Measurements from ENCODE around the gene PHF20. TPM values are rescaled to one million over a fixed set of nuclear protein-coding genes. Genes with fewer than 3 reads are reported as not detected.

Gene PHF20
- total and polyA plus RNA-seq, 2 of the 13 experiments (the other 11 are each of a cell fraction or from before 2014, with no cell fraction given): 22.8 to 34.1 TPM

DNA sequence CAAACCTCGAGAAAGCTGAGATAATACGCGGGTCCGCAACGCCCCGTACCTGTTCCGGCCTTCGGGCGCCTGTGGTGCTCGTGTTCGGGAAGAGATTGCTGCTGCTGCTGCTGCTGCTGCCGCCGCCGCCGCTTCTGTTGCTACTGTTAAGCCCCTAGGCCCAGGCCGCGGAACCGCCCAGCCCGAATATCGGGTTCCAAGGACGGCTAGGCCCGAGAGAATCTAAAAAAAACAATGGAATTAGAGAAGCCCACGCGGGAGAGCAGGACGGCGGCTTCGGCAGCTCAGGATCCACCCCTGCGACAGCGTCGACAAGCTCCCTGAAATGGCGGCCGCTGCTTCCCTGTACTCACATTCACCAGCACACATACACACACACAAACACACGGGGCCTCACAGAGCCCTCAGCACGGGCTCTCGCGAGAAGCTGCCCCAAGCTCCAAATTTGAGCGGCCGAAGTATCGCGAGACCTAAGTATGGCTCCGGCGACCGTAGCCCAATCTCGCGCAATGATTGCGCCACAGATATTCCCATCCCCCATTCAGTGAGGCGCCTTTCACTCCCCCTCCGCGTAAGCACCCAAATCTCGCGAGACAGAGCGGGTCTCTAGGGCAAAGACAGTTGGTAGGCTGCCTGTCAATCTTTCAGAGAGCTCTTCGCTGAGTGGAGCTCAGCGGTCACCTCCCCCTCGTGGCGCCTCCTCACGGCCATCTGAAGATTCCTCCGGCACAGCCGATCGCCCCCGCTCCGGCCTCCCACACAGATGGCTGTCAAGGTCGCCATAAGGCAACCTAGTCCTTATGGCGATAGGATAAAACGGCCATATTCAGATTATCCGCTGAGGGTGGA lies 29.7 kb upstream of the PHF20 start, which contains the start of gene RBM39 (continued):
- TF ChIP-seq ZNF256 (CRISPR knock-in tag; conservative IDR thresholded peaks at IDR 0.05): peak; percentile 98
- TF ChIP-seq ZNF703 (CRISPR knock-in tag; IDR thresholded peaks at IDR 0.05; ENCODE audit: borderline replicate concordance): peak; percentile 89
- peak; percentile 100 for TF ChIP-seq ZNF557 (CRISPR knock-in tag; IDR thresholded peaks at IDR 0.05)
- TF ChIP-seq ZNF251 (CRISPR knock-in tag; IDR thresholded peaks at IDR 0.05): peak; percentile 57
- TF ChIP-seq PPARG (CRISPR knock-in tag; conservative IDR thresholded peaks at IDR 0.05): peak; percentile 72
- TF ChIP-seq, protein P1, sequence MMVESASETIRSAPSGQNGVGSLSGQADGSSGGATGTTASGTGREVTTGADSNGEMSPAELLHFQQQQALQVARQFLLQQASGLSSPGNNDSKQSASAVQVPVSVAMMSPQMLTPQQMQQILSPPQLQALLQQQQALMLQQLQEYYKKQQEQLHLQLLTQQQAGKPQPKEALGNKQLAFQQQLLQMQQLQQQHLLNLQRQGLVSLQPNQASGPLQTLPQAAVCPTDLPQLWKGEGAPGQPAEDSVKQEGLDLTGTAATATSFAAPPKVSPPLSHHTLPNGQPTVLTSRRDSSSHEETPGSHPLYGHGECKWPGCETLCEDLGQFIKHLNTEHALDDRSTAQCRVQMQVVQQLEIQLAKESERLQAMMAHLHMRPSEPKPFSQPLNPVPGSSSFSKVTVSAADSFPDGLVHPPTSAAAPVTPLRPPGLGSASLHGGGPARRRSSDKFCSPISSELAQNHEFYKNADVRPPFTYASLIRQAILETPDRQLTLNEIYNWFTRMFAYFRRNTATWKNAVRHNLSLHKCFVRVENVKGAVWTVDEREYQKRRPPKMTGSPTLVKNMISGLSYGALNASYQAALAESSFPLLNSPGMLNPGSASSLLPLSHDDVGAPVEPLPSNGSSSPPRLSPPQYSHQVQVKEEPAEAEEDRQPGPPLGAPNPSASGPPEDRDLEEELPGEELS (CRISPR knock-in tag; IDR thresholded peaks at IDR 0.05): peak; percentile 96
- TF ChIP-seq ZNF572 (CRISPR knock-in tag; IDR thresholded peaks at IDR 0.05): 0 out of 2 replicates have a peak, but pooled peaks have one; percentile 87
- TF ChIP-seq, protein P2, sequence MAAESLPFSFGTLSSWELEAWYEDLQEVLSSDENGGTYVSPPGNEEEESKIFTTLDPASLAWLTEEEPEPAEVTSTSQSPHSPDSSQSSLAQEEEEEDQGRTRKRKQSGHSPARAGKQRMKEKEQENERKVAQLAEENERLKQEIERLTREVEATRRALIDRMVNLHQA (CRISPR knock-in tag; IDR thresholded peaks at IDR 0.05): peak; percentile 90
- TF ChIP-seq, protein P3, sequence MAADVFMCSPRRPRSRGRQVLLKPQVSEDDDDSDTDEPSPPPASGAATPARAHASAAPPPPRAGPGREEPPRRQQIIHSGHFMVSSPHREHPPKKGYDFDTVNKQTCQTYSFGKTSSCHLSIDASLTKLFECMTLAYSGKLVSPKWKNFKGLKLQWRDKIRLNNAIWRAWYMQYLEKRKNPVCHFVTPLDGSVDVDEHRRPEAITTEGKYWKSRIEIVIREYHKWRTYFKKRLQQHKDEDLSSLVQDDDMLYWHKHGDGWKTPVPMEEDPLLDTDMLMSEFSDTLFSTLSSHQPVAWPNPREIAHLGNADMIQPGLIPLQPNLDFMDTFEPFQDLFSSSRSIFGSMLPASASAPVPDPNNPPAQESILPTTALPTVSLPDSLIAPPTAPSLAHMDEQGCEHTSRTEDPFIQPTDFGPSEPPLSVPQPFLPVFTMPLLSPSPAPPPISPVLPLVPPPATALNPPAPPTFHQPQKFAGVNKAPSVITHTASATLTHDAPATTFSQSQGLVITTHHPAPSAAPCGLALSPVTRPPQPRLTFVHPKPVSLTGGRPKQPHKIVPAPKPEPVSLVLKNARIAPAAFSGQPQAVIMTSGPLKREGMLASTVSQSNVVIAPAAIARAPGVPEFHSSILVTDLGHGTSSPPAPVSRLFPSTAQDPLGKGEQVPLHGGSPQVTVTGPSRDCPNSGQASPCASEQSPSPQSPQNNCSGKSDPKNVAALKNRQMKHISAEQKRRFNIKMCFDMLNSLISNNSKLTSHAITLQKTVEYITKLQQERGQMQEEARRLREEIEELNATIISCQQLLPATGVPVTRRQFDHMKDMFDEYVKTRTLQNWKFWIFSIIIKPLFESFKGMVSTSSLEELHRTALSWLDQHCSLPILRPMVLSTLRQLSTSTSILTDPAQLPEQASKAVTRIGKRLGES (CRISPR knock-in tag; IDR thresholded peaks at IDR 0.05; ENCODE audit: borderline replicate concordance): peak; percentile 94
- TF ChIP-seq, protein P4, sequence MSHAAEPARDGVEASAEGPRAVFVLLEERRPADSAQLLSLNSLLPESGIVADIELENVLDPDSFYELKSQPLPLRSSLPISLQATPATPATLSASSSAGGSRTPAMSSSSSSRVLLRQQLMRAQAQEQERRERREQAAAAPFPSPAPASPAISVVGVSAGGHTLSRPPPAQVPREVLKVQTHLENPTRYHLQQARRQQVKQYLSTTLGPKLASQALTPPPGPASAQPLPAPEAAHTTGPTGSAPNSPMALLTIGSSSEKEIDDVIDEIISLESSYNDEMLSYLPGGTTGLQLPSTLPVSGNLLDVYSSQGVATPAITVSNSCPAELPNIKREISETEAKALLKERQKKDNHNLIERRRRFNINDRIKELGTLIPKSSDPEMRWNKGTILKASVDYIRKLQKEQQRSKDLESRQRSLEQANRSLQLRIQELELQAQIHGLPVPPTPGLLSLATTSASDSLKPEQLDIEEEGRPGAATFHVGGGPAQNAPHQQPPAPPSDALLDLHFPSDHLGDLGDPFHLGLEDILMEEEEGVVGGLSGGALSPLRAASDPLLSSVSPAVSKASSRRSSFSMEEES (CRISPR knock-in tag; IDR thresholded peaks at IDR 0.05): peak; percentile 81
- peak; percentile 76; the same call in 1 of the 2 replicates for TF ChIP-seq EEA1 (CRISPR knock-in tag; IDR thresholded peaks at IDR 0.05; ENCODE audit: borderline replicate concordance)
- peak; percentile 96 for TF ChIP-seq ZNF674 (CRISPR knock-in tag; IDR thresholded peaks at IDR 0.05; ENCODE audit: low read depth)
- peak; percentile 87 for TF ChIP-seq GTF2F1 (IDR thresholded peaks at IDR 0.05; ENCODE audit: low read length)
- TF ChIP-seq LCORL (IDR thresholded peaks at IDR 0.05): no peak
- no peak; the same call in 1 of the 2 replicates for TF ChIP-seq LCORL (CRISPR knock-in tag; IDR thresholded peaks at IDR 0.05)
- peak; percentile 95; the same call in 1 of the 2 replicates for TF ChIP-seq NFATC3 (CRISPR knock-in tag; IDR thresholded peaks at IDR 0.05)
- no peak for TF ChIP-seq SMARCE1 (IDR thresholded peaks at IDR 0.05; ENCODE audit: borderline replicate concordance)
- peak; percentile 99 for TF ChIP-seq PAX8 (CRISPR knock-in tag; IDR thresholded peaks at IDR 0.05; ENCODE audit: borderline replicate concordance)
- TF ChIP-seq ZNF879 (CRISPR knock-in tag; IDR thresholded peaks at IDR 0.05): peak; percentile 86; the same call in 1 of the 2 replicates
- TF ChIP-seq, protein P5, sequence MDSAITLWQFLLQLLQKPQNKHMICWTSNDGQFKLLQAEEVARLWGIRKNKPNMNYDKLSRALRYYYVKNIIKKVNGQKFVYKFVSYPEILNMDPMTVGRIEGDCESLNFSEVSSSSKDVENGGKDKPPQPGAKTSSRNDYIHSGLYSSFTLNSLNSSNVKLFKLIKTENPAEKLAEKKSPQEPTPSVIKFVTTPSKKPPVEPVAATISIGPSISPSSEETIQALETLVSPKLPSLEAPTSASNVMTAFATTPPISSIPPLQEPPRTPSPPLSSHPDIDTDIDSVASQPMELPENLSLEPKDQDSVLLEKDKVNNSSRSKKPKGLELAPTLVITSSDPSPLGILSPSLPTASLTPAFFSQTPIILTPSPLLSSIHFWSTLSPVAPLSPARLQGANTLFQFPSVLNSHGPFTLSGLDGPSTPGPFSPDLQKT (CRISPR knock-in tag; IDR thresholded peaks at IDR 0.05; ENCODE audit: borderline replicate concordance): peak; percentile 96; the same call in 1 of the 2 replicates
- TF ChIP-seq SNAPC2 (CRISPR knock-in tag; IDR thresholded peaks at IDR 0.05): peak; percentile 97
- peak; percentile 93 for TF ChIP-seq ISL2 (CRISPR knock-in tag; IDR thresholded peaks at IDR 0.05)
- TF ChIP-seq TOE1 (CRISPR knock-in tag; IDR thresholded peaks at IDR 0.05): peak; percentile 99
